Measurements from ENCODE around the gene FBN1. TPM values are rescaled to one million over a fixed set of nuclear protein-coding genes. Genes with fewer than 3 reads are reported as not detected.

The FBN1 gene
- total RNA-seq, 1 donor from 2014 or later: 78.8 TPM

DNA sequence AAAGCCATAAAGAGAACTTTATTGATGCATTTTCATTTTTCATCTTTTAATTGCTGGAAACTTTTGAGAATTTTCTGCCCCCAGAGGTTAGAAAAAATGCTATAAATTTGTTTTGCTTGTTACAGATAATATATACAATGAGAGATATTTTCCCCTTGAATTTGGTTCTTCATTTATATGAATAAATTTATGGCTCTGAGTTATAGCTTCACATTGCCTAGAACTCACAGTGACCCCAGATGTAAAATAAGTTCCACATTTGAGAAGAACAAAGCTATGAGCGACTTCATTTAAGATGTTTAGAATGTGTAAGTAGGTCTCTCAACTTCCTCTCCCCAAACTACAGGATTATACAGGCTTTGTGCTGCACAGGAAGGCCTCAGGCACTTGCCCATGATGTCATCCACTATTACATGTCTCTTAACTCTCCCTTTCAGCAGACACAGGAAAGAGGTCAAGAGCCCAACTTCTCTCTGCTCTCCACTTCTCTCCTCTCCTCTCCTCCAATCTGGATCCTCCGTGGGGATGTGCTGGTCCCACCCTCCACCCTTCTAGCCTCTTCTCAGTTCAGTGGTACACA, 221.5 kb downstream of the FBN1 start:
- Mint-ChIP-seq H3K27ac (no peak overlapping the region), H3K4me3 (no peak overlapping the region), H3K27me3 (ENCODE audit: insufficient read depth, low read depth) (no peaks in the 10 kb centered on the region), H3K4me1 (peaks cover 2% of the 10 kb centered on the region), H3K36me3 (peaks cover 42% of the 10 kb centered on the region), H3K9me3 (no peaks in the 10 kb centered on the region)
- no peaks in the 10 kb centered on the region for H3K36me3 ChIP-seq
- no peaks in the 10 kb centered on the region for H3K9me3 ChIP-seq (ENCODE audit: low read depth)
- H4K20me1 ChIP-seq (ENCODE audit: low read depth): no peaks in the 10 kb centered on the region
- no peak for DNase-seq (ENCODE audit: low spot score)
- no peak overlapping the region for H3K27ac ChIP-seq
- H3K4me3 ChIP-seq: no peak overlapping the region
- no peak for TF ChIP-seq CTCF (IDR thresholded peaks at IDR 0.05)
- no peak for TF ChIP-seq EZH2phosphoT487 (IDR thresholded peaks at IDR 0.05)
- no peak for TF ChIP-seq EZH2 (IDR thresholded peaks at IDR 0.05)
- peaks cover 9% of the 10 kb centered on the region for H3K4me1 ChIP-seq
- H3K79me2 ChIP-seq (ENCODE audit: low read depth): no peaks in the 10 kb centered on the region
- no peak overlapping the region for H3K4me2 ChIP-seq
- H3K27me3 ChIP-seq: no peaks in the 10 kb centered on the region
- H2AFZ ChIP-seq (replicated peaks): no peak overlapping the region
- no peak overlapping the region for H3K9ac ChIP-seq
- H3F3A ChIP-seq (ENCODE audit: low read depth): no peaks in the 10 kb centered on the region

DNA sequence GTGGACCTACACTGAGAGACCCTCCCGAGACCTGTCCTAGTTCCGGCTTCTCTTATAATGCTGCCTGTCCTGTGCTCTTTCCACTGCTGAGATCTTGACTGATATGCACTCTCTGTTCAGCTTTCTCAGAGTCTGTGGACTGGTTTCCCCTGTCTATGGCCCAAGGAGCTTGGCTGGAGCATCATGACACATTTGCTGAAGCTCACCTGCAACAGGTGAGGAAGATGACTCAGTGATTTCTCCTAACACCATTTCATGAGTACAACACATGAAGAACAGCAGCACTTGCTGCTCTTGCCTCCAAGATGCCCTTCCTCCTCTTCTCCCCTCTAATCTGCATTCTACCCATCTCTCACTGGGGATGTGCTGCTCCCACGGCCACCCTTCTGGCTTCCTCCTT, 222.2 kb downstream of the FBN1 start:
- H3K36me3 ChIP-seq: no peaks in the 10 kb centered on the region
- H3K27ac Mint-ChIP-seq: no peak overlapping the region

GRCh38 chr15:48422401-48422800, 223.1 kb downstream of the FBN1 start:
- Histone ChIP-seq H3K9ac (no peak overlapping the region), H3K4me3 (no peak overlapping the region), H2AFZ (replicated peaks) (no peak overlapping the region), H3K27ac (no peak overlapping the region), H3F3A (ENCODE audit: low read depth) (no peaks in the 10 kb centered on the region), H3K36me3 (no peaks in the 10 kb centered on the region), H3K9me3 (ENCODE audit: low read depth) (no peaks in the 10 kb centered on the region), H3K4me1 (peaks cover 9% of the 10 kb centered on the region), H4K20me1 (ENCODE audit: low read depth) (no peaks in the 10 kb centered on the region), H3K27me3 (no peaks in the 10 kb centered on the region), H3K79me2 (ENCODE audit: low read depth) (no peaks in the 10 kb centered on the region), H3K4me2 (no peak overlapping the region)
- no peak for TF ChIP-seq EZH2phosphoT487 (IDR thresholded peaks at IDR 0.05)
- TF ChIP-seq CTCF (IDR thresholded peaks at IDR 0.05): no peak
- TF ChIP-seq EZH2 (IDR thresholded peaks at IDR 0.05): no peak
- Mint-ChIP-seq H3K9me3 (no peaks in the 10 kb centered on the region), H3K36me3 (peaks cover 35% of the 10 kb centered on the region), H3K4me3 (no peak overlapping the region), H3K4me1 (peaks cover 2% of the 10 kb centered on the region), H3K27me3 (ENCODE audit: insufficient read depth, low read depth) (no peaks in the 10 kb centered on the region), H3K27ac (no peak overlapping the region)
- no peak for DNase-seq (ENCODE audit: low spot score)

More for the DNA sequence above, 222.2 kb downstream of the FBN1 start:
- DNase-seq (ENCODE audit: low spot score): no peak
- Histone ChIP-seq H3K27me3 (no peaks in the 10 kb centered on the region), H3K9me3 (ENCODE audit: low read depth) (no peaks in the 10 kb centered on the region), H3K9ac (no peak overlapping the region), H3K4me1 (peaks cover 9% of the 10 kb centered on the region), H3K27ac (no peak overlapping the region), H3K4me2 (no peak overlapping the region), H3K4me3 (no peak overlapping the region), H2AFZ (replicated peaks) (no peak overlapping the region), H3F3A (ENCODE audit: low read depth) (no peaks in the 10 kb centered on the region), H4K20me1 (ENCODE audit: low read depth) (no peaks in the 10 kb centered on the region), H3K79me2 (ENCODE audit: low read depth) (no peaks in the 10 kb centered on the region)
- H3K4me3 Mint-ChIP-seq: no peak overlapping the region
- no peaks in the 10 kb centered on the region for H3K27me3 Mint-ChIP-seq (ENCODE audit: insufficient read depth, low read depth)
- H3K9me3 Mint-ChIP-seq: no peaks in the 10 kb centered on the region
- H3K4me1 Mint-ChIP-seq: peaks cover 2% of the 10 kb centered on the region
- peaks cover 40% of the 10 kb centered on the region for H3K36me3 Mint-ChIP-seq
- TF ChIP-seq CTCF (IDR thresholded peaks at IDR 0.05) (no peak), EZH2 (IDR thresholded peaks at IDR 0.05) (no peak), EZH2phosphoT487 (IDR thresholded peaks at IDR 0.05) (no peak)

Measured in neural progenitor cell (in vitro differentiated cells).